HepG2 (cell line): Measurements from ENCODE around the gene SLC19A1.

ENCODE experiments used
- FOXK1 ChIP-seq: sonication (generic); formaldehyde crosslinking; IDR thresholded peaks from 2 replicates; pipeline ENCODE4 v1.4.0; 2020; ENCODE audit warnings: low read depth, missing genetic modification reagents, borderline replicate concordance
- ZNF704 ChIP-seq: sonication (generic); formaldehyde crosslinking; IDR thresholded peaks from 2 replicates; pipeline ENCODE4 v1.8.1; 2023; ENCODE audit warnings: mild to moderate bottlenecking, inconsistent platforms, moderate library complexity, missing genetic modification reagents, borderline replicate concordance
- TF ChIP-seq, protein P1 (sequence below): sonication (generic); formaldehyde crosslinking; IDR thresholded peaks from 2 replicates; pipeline ENCODE4 v1.4.0; 2020; ENCODE audit warnings: missing genetic modification reagents

DNA sequence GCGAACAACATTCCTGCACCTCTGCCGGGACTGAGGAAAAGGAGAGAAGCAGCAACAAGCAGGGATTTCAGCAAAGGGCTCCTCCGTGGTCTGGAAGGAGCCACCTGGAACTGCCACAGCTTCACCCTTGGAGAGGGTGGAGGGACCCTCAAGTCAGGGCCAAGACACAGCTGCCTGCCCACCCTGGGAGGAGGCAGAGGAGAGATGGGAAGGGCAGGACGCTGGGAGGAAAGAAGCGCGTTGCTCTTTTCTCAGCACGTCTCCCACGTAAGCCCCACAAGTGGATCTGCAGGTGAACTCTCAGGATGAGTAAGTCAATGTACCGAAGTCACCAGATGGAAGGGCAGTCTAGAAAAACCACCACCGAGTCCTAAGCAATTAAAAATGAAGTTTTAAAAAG, 39.6 kb downstream of the SLC19A1 start:
- TF ChIP-seq ZNF704 (CRISPR knock-in tag) (no peak), FOXK1 (no peak)
- TF ChIP-seq, protein P1, sequence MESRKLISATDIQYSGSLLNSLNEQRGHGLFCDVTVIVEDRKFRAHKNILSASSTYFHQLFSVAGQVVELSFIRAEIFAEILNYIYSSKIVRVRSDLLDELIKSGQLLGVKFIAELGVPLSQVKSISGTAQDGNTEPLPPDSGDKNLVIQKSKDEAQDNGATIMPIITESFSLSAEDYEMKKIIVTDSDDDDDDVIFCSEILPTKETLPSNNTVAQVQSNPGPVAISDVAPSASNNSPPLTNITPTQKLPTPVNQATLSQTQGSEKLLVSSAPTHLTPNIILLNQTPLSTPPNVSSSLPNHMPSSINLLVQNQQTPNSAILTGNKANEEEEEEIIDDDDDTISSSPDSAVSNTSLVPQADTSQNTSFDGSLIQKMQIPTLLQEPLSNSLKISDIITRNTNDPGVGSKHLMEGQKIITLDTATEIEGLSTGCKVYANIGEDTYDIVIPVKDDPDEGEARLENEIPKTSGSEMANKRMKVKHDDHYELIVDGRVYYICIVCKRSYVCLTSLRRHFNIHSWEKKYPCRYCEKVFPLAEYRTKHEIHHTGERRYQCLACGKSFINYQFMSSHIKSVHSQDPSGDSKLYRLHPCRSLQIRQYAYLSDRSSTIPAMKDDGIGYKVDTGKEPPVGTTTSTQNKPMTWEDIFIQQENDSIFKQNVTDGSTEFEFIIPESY (CRISPR knock-in tag): no peak
